LNCAP (cell line): ENCODE results near the gene ZNF710.

Experiments used
- CTCF ChIP-seq: fragments of 450-650 bp; IDR thresholded peaks from 2 replicates; pipeline ENCODE4 v1.5.1; 2017; ENCODE audit warnings: mild to moderate bottlenecking

The ZNF710 gene

GRCh38 chr15:89972085-89972484 lies 29.0 kb upstream of the ZNF710 start:
- no peak for TF ChIP-seq CTCF

GRCh38 chr15:89975482-89976245 lies 25.5 kb upstream of the ZNF710 start:
- no peak for TF ChIP-seq CTCF

- no peak for TF ChIP-seq CTCF
These were observed 24.9 kb upstream of the ZNF710 start for GRCh38 chr15:89976246-89976600.

GRCh38 chr15:89978914-89979313 lies 22.2 kb upstream of the ZNF710 start:
- no peak for TF ChIP-seq CTCF

- no peak for TF ChIP-seq CTCF
These were observed 20.2 kb upstream of the ZNF710 start for GRCh38 chr15:89980896-89981295.

GRCh38 chr15:89982315-89983055 lies 18.6 kb upstream of the ZNF710 start:
- TF ChIP-seq CTCF, result no peak

GRCh38 chr15:89984001-89984400 lies 17.1 kb upstream of the ZNF710 start:
- no peak for TF ChIP-seq CTCF
